Neuronal stem cell (in vitro differentiated cells): ENCODE data around the gene BBOX1.
A peak's percentile ranks its signal among the peaks of the same experiment; 100 is the strongest.

Source experiments
- DNase-seq: peaks from one replicate; pipeline ENCODE4 v3.0.0-alpha.2; 2013; ENCODE audit warnings: low spot score
- H2AFZ ChIP-seq: one replicate; pipeline ENCODE4 v1.6.1; 2013; ENCODE audit warnings: mild to moderate bottlenecking, low read length, inconsistent platforms
- H2AK5ac ChIP-seq: 2 replicates; pipeline ENCODE4 v1.6.1; 2013; ENCODE audit warnings: low read depth, mild to moderate bottlenecking, inconsistent platforms, low read length, moderate library complexity, mixed read lengths
- H2BK120ac ChIP-seq: 2 replicates; pipeline ENCODE4 v1.6.1; 2013; ENCODE audit warnings: low read depth, mild to moderate bottlenecking, inconsistent platforms, low read length, moderate library complexity, mixed read lengths
- H2BK12ac ChIP-seq: one replicate; pipeline ENCODE4 v1.6.1; 2013; ENCODE audit warnings: low read length, inconsistent platforms
- H2BK15ac ChIP-seq: 2 replicates; pipeline ENCODE4 v1.6.1; 2013; ENCODE audit warnings: mild to moderate bottlenecking, low read length, inconsistent platforms, mixed read lengths
- H2BK5ac ChIP-seq: one replicate; pipeline ENCODE4 v1.6.1; 2013; ENCODE audit warnings: inconsistent platforms, mild to moderate bottlenecking, low read length, moderate library complexity
- H3K14ac ChIP-seq: one replicate; pipeline ENCODE4 v1.6.1; 2013; ENCODE audit warnings: low read length, inconsistent platforms
- H3K18ac ChIP-seq: 2 replicates; pipeline ENCODE4 v1.6.1; 2013; ENCODE audit warnings: low read length, inconsistent platforms
- H3K23ac ChIP-seq: 2 replicates; pipeline ENCODE4 v1.6.1; 2013; ENCODE audit warnings: low read depth, mild to moderate bottlenecking, mixed read lengths, low read length, inconsistent platforms; ENCODE audit not compliant: poor library complexity
- H3K27ac ChIP-seq: replicated peaks from 3 replicates; pipeline ENCODE4 v1.5.1; 2013; ENCODE audit warnings: low read length, inconsistent platforms
- H3K27me3 ChIP-seq, 3 experiments: 2 replicates each; pipeline ENCODE4 v1.6.1; 2013; ENCODE audit warnings: low read length in 3 of 3, mild to moderate bottlenecking in 2 of 3, inconsistent platforms in 1 of 3, low read depth in 1 of 3, mixed read lengths in 1 of 3, moderate library complexity in 1 of 3; ENCODE audit not compliant: control insufficient read depth in 3 of 3, insufficient read depth in 3 of 3
- H3K36me3 ChIP-seq, 2 donors: replicated peaks in 1 of 2; 2 replicates each; pipeline ENCODE4 v1.6.1; 2013; ENCODE audit warnings: low read length in 2 of 2; ENCODE audit not compliant: control insufficient read depth in 2 of 2, insufficient read depth in 2 of 2
- H3K4ac ChIP-seq: 2 replicates; pipeline ENCODE4 v1.6.1; 2013; ENCODE audit warnings: inconsistent platforms, mild to moderate bottlenecking, low read length, moderate library complexity
- H3K4me1 ChIP-seq, 2 donors: 1 replicate in 1 of 2; 2 replicates in 1 of 2; pipeline ENCODE4 v1.6.1; 2013; ENCODE audit warnings: low read length in 2 of 2, low read depth in 1 of 2; ENCODE audit not compliant: control insufficient read depth in 2 of 2, insufficient read depth in 1 of 2
- H3K4me2 ChIP-seq: one replicate; pipeline ENCODE4 v1.6.1; 2013; ENCODE audit warnings: mild to moderate bottlenecking, low read length, inconsistent platforms; ENCODE audit not compliant: insufficient read depth, poor library complexity, severe bottlenecking
- H3K4me3 ChIP-seq, 2 donors: 2 replicates each; pipeline ENCODE4 v1.5.1; 2013; ENCODE audit warnings: low read length in 2 of 2, mild to moderate bottlenecking in 2 of 2, inconsistent platforms in 1 of 2, moderate library complexity in 1 of 2
- H3K79me1 ChIP-seq: one replicate; pipeline ENCODE4 v1.6.1; 2013; ENCODE audit warnings: low read depth, mild to moderate bottlenecking, inconsistent platforms, low read length, moderate library complexity
- H3K9ac ChIP-seq: one replicate; pipeline ENCODE4 v1.6.1; 2013; ENCODE audit warnings: mild to moderate bottlenecking, low read depth, low read length, inconsistent platforms; ENCODE audit not compliant: poor library complexity
- H3K9me3 ChIP-seq, 2 donors: replicated peaks in 1 of 2; 2 replicates each; pipeline versions ENCODE3 to v1.6.1; 2013; ENCODE audit warnings: low read length in 2 of 2, mild to moderate bottlenecking in 2 of 2, inconsistent platforms in 1 of 2, low read depth in 1 of 2, mixed read lengths in 1 of 2, moderate library complexity in 1 of 2; ENCODE audit not compliant: control insufficient read depth in 2 of 2, insufficient read depth in 1 of 2
- H4K8ac ChIP-seq: one replicate; pipeline ENCODE4 v1.6.1; 2013; ENCODE audit warnings: low read depth, mild to moderate bottlenecking, inconsistent platforms, low read length, moderate library complexity
- H4K91ac ChIP-seq: one replicate; pipeline ENCODE4 v1.6.1; 2013; ENCODE audit warnings: low read length, low read depth, mild to moderate bottlenecking, inconsistent platforms; ENCODE audit not compliant: poor library complexity
- WGBS, 2 donors: extraction: QIAGEN DNeasy Blood & Tissue Kit; methylation state at CpG; one replicate each; pipeline ENCODE4 v1.1.7; 2013; ENCODE audit warnings: missing lambda C conversion rate in 2 of 2, mixed read lengths in 1 of 2; ENCODE audit not compliant: insufficient read length in 2 of 2, insufficient replicate concordance in 1 of 2; ENCODE audit errors: extremely low coverage in 2 of 2; 5-methylcytosine and 5-hydroxymethylcytosine counted together

BBOX1 gene

GRCh38 chr11:27076121-27076589 is 35.5 kb downstream of the BBOX1 start:
- H3K4me2 ChIP-seq, result no peak overlapping the region
- H3K4me3 ChIP-seq, result no peak overlapping the region
- peak overlapping the region; percentile 79 for H2AFZ ChIP-seq
- no peak overlapping the region for H2BK15ac ChIP-seq
- no peak overlapping the region for H2BK5ac ChIP-seq
- no peaks in the 10 kb centered on the region for H3K79me1 ChIP-seq
- H2BK12ac ChIP-seq, result no peak overlapping the region
- no peak overlapping the region for H3K27ac ChIP-seq
- no peak overlapping the region for H3K4ac ChIP-seq
- no peak for DNase-seq
- whole genome bisulfite sequencing, 2 donors, result no CpG with 5 or more reads among the region's 2 CpGs
- H3K4me1 ChIP-seq, result peaks cover 6 to 14% of the 10 kb centered on the region in 2 donors
- no peak overlapping the region for H2BK120ac ChIP-seq
- no peak overlapping the region for H3K23ac ChIP-seq
- no peak overlapping the region for H4K8ac ChIP-seq
- no peaks in the 10 kb centered on the region for H3K36me3 ChIP-seq
- H3K14ac ChIP-seq, result no peak overlapping the region
- H3K27me3 ChIP-seq, result no peaks in the 10 kb centered on the region
- no peak overlapping the region for H3K18ac ChIP-seq
- H2AK5ac ChIP-seq, result no peak overlapping the region
- H3K9me3 ChIP-seq, result no peaks in the 10 kb centered on the region
- no peak overlapping the region for H3K9ac ChIP-seq
- no peak overlapping the region for H4K91ac ChIP-seq

- no peak for DNase-seq
- Histone ChIP-seq H3K18ac (no peak overlapping the region), H2AK5ac (no peak overlapping the region), H2BK5ac (no peak overlapping the region), H4K8ac (no peak overlapping the region), H3K27ac (no peak overlapping the region), H3K27me3 (no peaks in the 10 kb centered on the region), H3K9me3 (no peaks in the 10 kb centered on the region), H3K23ac (no peak overlapping the region), H2BK15ac (no peak overlapping the region), H2BK12ac (no peak overlapping the region), H2AFZ (no peak overlapping the region), H3K14ac (no peak overlapping the region), H3K4me2 (no peak overlapping the region), H3K79me1 (no peaks in the 10 kb centered on the region), H3K4ac (no peak overlapping the region), H3K4me3 (no peak overlapping the region), H3K4me1 (peaks cover 14 to 16% of the 10 kb centered on the region in 2 donors), H2BK120ac (no peak overlapping the region), H3K9ac (no peak overlapping the region), H4K91ac (no peak overlapping the region), H3K36me3 (no peaks in the 10 kb centered on the region)
Observed at GRCh38 chr11:27081056-27081455, 40.4 kb downstream of the BBOX1 start.

GRCh38 chr11:27083241-27083640 is 42.6 kb downstream of the BBOX1 start:
- no peak overlapping the region for H2BK120ac ChIP-seq
- no peak overlapping the region for H3K18ac ChIP-seq
- peaks cover 5 to 16% of the 10 kb centered on the region in 2 donors for H3K4me1 ChIP-seq
- H3K36me3 ChIP-seq, result no peaks in the 10 kb centered on the region
- H2AK5ac ChIP-seq, result no peak overlapping the region
- no peak overlapping the region for H3K9ac ChIP-seq
- no peak overlapping the region for H3K4me3 ChIP-seq
- no peak overlapping the region for H4K8ac ChIP-seq
- H3K14ac ChIP-seq, result no peak overlapping the region
- DNase-seq, result no peak
- no peaks in the 10 kb centered on the region for H3K9me3 ChIP-seq
- no CpG with 5 or more reads among the region's 2 CpGs for WGBS, 2 donors
- H2BK12ac ChIP-seq, result no peak overlapping the region
- no peak overlapping the region for H3K4me2 ChIP-seq
- no peaks in the 10 kb centered on the region for H3K27me3 ChIP-seq
- no peak overlapping the region for H3K4ac ChIP-seq
- no peak overlapping the region for H3K27ac ChIP-seq
- no peak overlapping the region for H2BK5ac ChIP-seq
- H2AFZ ChIP-seq, result no peak overlapping the region
- no peak overlapping the region for H3K23ac ChIP-seq
- no peak overlapping the region for H4K91ac ChIP-seq
- no peak overlapping the region for H2BK15ac ChIP-seq
- no peaks in the 10 kb centered on the region for H3K79me1 ChIP-seq

GRCh38 chr11:27083782-27084181 is 43.2 kb downstream of the BBOX1 start:
- peak overlapping the region; percentile 65 for H2BK12ac ChIP-seq
- H3K79me1 ChIP-seq, result no peaks in the 10 kb centered on the region
- H3K14ac ChIP-seq, result no peak overlapping the region
- peaks cover 5 to 16% of the 10 kb centered on the region in 2 donors for H3K4me1 ChIP-seq
- no peak overlapping the region for H3K4me2 ChIP-seq
- H2AFZ ChIP-seq, result peak overlapping the region; percentile 81
- H2BK120ac ChIP-seq, result no peak overlapping the region
- no peak overlapping the region for H3K18ac ChIP-seq
- H4K8ac ChIP-seq, result no peak overlapping the region
- no peak overlapping the region for H3K4me3 ChIP-seq
- no peak overlapping the region for H2BK15ac ChIP-seq
- H3K27ac ChIP-seq, result no peak overlapping the region
- H3K27me3 ChIP-seq, result no peaks in the 10 kb centered on the region
- H4K91ac ChIP-seq, result no peak overlapping the region
- H3K4ac ChIP-seq, result no peak overlapping the region
- no peak overlapping the region for H3K23ac ChIP-seq
- H2AK5ac ChIP-seq, result no peak overlapping the region
- peak overlapping the region; percentile 61 for H3K9ac ChIP-seq
- no peak overlapping the region for H2BK5ac ChIP-seq
- no peaks in the 10 kb centered on the region for H3K36me3 ChIP-seq
- DNase-seq, result no peak
- no peaks in the 10 kb centered on the region for H3K9me3 ChIP-seq
